ENCODE data around the gene GJB4. TPM values are rescaled to one million over a fixed set of nuclear protein-coding genes. Genes with fewer than 3 reads are reported as not detected.
A peak's percentile ranks its signal among the peaks of the same experiment; 100 is the strongest.

GJB4 gene
- total RNA-seq, 1 donor = not detected

DNA sequence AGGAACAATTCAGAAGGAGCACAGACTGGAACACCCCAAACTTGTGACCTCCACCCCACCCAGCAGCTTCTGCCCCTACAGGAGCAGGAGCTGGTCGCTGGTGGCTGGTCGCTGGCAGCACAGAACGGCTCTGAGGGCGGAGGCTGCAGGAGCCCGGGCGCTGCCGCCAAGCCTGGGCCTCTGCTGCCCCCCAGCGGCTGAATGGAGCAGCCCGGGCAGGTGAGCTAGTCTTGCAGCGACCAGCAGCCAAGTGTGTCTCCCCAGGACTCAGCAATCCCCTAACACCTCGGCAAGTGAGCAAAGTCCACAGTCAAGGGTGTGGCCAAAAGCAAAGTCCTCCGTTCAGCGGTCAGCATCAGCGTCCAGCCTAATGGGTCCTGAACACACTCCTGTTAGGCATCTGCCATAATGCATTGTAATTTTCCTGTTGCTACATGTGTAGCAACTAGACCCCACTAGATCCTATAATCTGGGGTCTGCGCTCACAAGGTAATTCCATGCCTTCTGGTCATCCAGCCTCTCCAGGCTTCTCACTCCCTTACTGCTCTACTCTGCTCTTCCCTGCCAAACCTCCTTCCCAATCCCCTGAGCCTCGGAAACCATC is 16.8 kb upstream of the GJB4 start:
- Histone ChIP-seq H2AFZ (ENCODE audit: low read length) (no peak overlapping the region), H3K4me2 (ENCODE audit: insufficient read depth, low read length) (no peak overlapping the region)
- TF ChIP-seq, protein P1, sequence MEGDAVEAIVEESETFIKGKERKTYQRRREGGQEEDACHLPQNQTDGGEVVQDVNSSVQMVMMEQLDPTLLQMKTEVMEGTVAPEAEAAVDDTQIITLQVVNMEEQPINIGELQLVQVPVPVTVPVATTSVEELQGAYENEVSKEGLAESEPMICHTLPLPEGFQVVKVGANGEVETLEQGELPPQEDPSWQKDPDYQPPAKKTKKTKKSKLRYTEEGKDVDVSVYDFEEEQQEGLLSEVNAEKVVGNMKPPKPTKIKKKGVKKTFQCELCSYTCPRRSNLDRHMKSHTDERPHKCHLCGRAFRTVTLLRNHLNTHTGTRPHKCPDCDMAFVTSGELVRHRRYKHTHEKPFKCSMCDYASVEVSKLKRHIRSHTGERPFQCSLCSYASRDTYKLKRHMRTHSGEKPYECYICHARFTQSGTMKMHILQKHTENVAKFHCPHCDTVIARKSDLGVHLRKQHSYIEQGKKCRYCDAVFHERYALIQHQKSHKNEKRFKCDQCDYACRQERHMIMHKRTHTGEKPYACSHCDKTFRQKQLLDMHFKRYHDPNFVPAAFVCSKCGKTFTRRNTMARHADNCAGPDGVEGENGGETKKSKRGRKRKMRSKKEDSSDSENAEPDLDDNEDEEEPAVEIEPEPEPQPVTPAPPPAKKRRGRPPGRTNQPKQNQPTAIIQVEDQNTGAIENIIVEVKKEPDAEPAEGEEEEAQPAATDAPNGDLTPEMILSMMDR (IDR thresholded peaks at IDR 0.05; ENCODE audit: extremely low read depth, low read depth, low read length) = peak; percentile 88

DNA sequence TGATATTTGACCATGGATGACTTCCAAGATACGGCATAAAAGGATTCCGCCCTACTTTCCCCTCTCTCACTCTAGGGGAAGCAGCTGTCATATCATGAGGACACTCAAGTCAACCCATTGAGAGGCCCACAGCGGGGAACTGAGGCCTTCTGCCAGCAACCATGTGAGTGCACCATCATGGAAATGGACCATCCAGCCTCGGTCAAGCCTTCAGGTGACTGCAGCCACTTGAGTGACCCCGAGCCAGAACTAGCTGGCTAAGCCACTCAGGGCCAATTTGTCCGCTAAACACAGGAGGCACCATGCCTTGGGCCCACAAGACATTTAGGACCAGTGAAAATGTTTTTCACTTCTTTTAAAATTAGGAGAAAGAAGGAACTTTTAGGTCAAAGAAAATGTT is 15.8 kb upstream of the GJB4 start:
- H4K20me1 ChIP-seq (ENCODE audit: insufficient read depth, low read length) = no peaks in the 10 kb centered on the region
- H3K27me3 ChIP-seq (ENCODE audit: insufficient read depth, low read length) = no peaks in the 10 kb centered on the region
- TF ChIP-seq, protein P1 (IDR thresholded peaks at IDR 0.05; ENCODE audit: extremely low read depth, low read depth, low read length) = no peak
- no peak overlapping the region for H3K27ac ChIP-seq (ENCODE audit: low read depth, low read length)
- no peaks in the 10 kb centered on the region for H3K79me2 ChIP-seq (ENCODE audit: insufficient read depth, low read length)
- no peaks in the 10 kb centered on the region for H3K4me1 ChIP-seq (ENCODE audit: insufficient read depth, low read length)
- DNase-seq (ENCODE audit: insufficient read length, low spot score, missing footprints) = no peak
- no peak overlapping the region for H3K4me2 ChIP-seq (ENCODE audit: insufficient read depth, low read length)
- no peaks in the 10 kb centered on the region for H3K36me3 ChIP-seq (ENCODE audit: insufficient read depth, low read length)
- H2AFZ ChIP-seq (ENCODE audit: low read length) = no peak overlapping the region
- H3K4me3 ChIP-seq (ENCODE audit: insufficient read depth, low read length) = no peak overlapping the region
- H3K9me3 ChIP-seq (ENCODE audit: low read depth, low read length) = no peaks in the 10 kb centered on the region

More for the DNA sequence above, 16.8 kb upstream of the GJB4 start:
- no peaks in the 10 kb centered on the region for H3K9me3 ChIP-seq (ENCODE audit: low read depth, low read length)
- H3K27me3 ChIP-seq (ENCODE audit: insufficient read depth, low read length) = no peaks in the 10 kb centered on the region
- no peak overlapping the region for H3K27ac ChIP-seq (ENCODE audit: low read depth, low read length)
- H3K79me2 ChIP-seq (ENCODE audit: insufficient read depth, low read length) = no peaks in the 10 kb centered on the region
- H4K20me1 ChIP-seq (ENCODE audit: insufficient read depth, low read length) = no peaks in the 10 kb centered on the region
- no peaks in the 10 kb centered on the region for H3K36me3 ChIP-seq (ENCODE audit: insufficient read depth, low read length)
- peak; percentile 98 for DNase-seq (ENCODE audit: insufficient read length, low spot score, missing footprints)
- no peaks in the 10 kb centered on the region for H3K4me1 ChIP-seq (ENCODE audit: insufficient read depth, low read length)
- H3K4me3 ChIP-seq (ENCODE audit: insufficient read depth, low read length) = no peak overlapping the region

DNA sequence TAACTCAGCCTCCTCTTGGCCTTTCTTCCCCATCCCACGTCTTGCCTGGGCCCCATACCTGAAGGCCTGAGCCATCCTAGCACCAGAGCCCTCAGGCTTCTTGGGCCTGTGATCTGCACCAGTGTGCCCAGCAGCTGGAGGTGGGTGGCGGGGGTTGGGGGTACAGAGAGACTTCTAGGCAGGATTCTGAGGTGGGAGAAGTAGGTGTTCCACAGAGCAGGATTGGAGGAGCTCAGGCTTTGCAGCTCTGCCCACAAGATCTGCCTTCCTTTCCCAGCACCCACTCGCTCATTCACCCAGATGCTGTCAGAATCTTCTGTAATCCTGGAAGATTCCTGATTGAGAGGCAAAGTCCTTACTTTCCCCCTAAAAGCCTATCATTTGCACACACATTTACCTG is 14.7 kb upstream of the GJB4 start:
- H3K27me3 ChIP-seq (ENCODE audit: insufficient read depth, low read length) = no peaks in the 10 kb centered on the region
- TF ChIP-seq, protein P1 (IDR thresholded peaks at IDR 0.05; ENCODE audit: extremely low read depth, low read depth, low read length) = no peak
- H2AFZ ChIP-seq (ENCODE audit: low read length) = no peak overlapping the region
- H3K27ac ChIP-seq (ENCODE audit: low read depth, low read length) = no peak overlapping the region
- no peaks in the 10 kb centered on the region for H3K4me1 ChIP-seq (ENCODE audit: insufficient read depth, low read length)
- H3K9me3 ChIP-seq (ENCODE audit: low read depth, low read length) = no peaks in the 10 kb centered on the region
- no peak for DNase-seq (ENCODE audit: insufficient read length, low spot score, missing footprints)
- H3K4me3 ChIP-seq (ENCODE audit: insufficient read depth, low read length) = no peak overlapping the region
- no peaks in the 10 kb centered on the region for H3K36me3 ChIP-seq (ENCODE audit: insufficient read depth, low read length)
- H3K4me2 ChIP-seq (ENCODE audit: insufficient read depth, low read length) = no peak overlapping the region
- H3K79me2 ChIP-seq (ENCODE audit: insufficient read depth, low read length) = no peaks in the 10 kb centered on the region
- H4K20me1 ChIP-seq (ENCODE audit: insufficient read depth, low read length) = no peaks in the 10 kb centered on the region

DNA sequence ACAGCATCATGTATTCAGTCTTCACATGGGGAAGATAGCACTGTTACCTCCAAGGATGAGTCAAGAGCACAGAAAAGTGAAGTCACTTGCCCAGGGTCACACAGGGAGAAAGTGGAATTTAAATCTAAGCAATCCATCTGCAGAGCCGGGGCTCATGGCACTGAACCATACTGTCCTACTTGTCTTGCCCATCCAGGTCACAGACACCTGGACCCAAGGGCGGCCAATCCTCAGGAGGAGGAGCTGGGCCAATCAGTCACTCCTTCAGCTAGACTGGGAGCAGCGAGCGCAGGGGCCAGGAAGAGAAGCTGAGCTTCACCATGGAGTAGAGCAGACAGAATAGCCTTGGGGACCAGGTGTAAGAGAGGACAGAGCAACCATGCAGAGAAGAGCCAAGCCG is 13.9 kb upstream of the GJB4 start:
- no peaks in the 10 kb centered on the region for H3K27me3 ChIP-seq (ENCODE audit: insufficient read depth, low read length)
- TF ChIP-seq, protein P1 (IDR thresholded peaks at IDR 0.05; ENCODE audit: extremely low read depth, low read depth, low read length) = no peak

More for the DNA sequence above, 13.9 kb upstream of the GJB4 start:
- Histone ChIP-seq H3K4me2 (ENCODE audit: insufficient read depth, low read length) (no peak overlapping the region), H3K9me3 (ENCODE audit: low read depth, low read length) (no peaks in the 10 kb centered on the region), H3K4me3 (ENCODE audit: insufficient read depth, low read length) (no peak overlapping the region), H2AFZ (ENCODE audit: low read length) (no peak overlapping the region), H3K4me1 (ENCODE audit: insufficient read depth, low read length) (no peaks in the 10 kb centered on the region), H4K20me1 (ENCODE audit: insufficient read depth, low read length) (no peaks in the 10 kb centered on the region), H3K27ac (ENCODE audit: low read depth, low read length) (no peak overlapping the region), H3K79me2 (ENCODE audit: insufficient read depth, low read length) (no peaks in the 10 kb centered on the region), H3K36me3 (ENCODE audit: insufficient read depth, low read length) (no peaks in the 10 kb centered on the region)
- DNase-seq (ENCODE audit: insufficient read length, low spot score, missing footprints) = no peak
